Hematopoietic multipotent progenitor cell (in vitro differentiated cells): ENCODE results near the gene SLC16A5. TPM values are rescaled to one million over a fixed set of nuclear protein-coding genes. Genes with fewer than 3 reads are reported as not detected.
"Not testable (repeated sequence)": the region's sequence is repeated elsewhere in the genome, so short reads cannot be mapped to it uniquely, and the experiment has no call there.

Experiments used
- DNase-seq, 3 donors: peaks; one replicate each; pipeline ENCODE4 v3.0.0-alpha.2; 2011 to 2015; ENCODE audit warnings: low read depth in 2 of 3, low spot score in 2 of 3
- total RNA-seq: library from RNA; depleted of rRNA; stranded (reverse); fragments of >200 nt; gene quantifications from one replicate; pipeline ENCODE4 v1.2.3, GENCODE V29; 2012

The SLC16A5 gene
- total RNA-seq, 1 donor, result 47.4 TPM

DNA sequence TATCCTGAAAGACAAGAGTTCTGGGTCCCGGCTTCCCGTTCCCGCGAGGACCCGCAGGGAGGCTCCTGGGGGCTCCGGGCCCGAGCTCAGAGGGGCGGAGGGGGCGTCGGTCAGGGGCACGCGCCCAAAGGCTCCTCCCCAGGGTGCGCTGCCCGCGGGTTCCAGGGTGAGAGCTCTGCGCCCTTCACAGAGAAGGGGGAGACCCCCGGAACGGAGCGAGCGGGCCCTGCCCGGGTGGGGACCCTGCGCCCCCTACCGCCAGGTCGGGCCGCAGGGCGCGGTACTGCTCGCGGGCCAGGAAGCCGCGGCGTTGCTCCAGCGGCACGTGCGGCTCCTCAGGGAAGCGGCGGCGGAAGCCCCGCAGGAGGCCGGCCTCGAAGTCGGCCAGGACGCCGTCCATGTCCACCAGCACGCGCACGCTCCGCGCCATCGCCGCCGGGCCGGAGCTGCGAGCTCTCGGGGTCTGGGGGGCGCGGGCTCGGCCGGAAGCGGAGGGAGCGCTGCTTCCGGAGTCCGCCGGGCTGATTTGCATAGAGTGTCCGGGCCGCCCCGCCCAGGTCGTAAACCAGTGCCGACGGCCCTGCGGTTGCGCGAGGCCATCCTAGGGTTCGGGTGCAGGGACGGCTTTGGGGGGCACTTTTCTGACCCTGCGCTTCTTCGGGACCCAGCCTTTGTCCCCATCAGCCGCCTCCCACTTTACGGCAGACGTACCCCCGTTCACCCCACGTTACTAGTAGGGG, 43.7 kb downstream of the SLC16A5 start, which contains the start of gene NT5C:
NT5C (minus strand) TSS at position 465 of the 740 bp plus-strand sequence; CDS start at position 430, 35 bp downstream.
- peak in 2 of 3 donors; percentile 74 to 82 for DNase-seq

DNA sequence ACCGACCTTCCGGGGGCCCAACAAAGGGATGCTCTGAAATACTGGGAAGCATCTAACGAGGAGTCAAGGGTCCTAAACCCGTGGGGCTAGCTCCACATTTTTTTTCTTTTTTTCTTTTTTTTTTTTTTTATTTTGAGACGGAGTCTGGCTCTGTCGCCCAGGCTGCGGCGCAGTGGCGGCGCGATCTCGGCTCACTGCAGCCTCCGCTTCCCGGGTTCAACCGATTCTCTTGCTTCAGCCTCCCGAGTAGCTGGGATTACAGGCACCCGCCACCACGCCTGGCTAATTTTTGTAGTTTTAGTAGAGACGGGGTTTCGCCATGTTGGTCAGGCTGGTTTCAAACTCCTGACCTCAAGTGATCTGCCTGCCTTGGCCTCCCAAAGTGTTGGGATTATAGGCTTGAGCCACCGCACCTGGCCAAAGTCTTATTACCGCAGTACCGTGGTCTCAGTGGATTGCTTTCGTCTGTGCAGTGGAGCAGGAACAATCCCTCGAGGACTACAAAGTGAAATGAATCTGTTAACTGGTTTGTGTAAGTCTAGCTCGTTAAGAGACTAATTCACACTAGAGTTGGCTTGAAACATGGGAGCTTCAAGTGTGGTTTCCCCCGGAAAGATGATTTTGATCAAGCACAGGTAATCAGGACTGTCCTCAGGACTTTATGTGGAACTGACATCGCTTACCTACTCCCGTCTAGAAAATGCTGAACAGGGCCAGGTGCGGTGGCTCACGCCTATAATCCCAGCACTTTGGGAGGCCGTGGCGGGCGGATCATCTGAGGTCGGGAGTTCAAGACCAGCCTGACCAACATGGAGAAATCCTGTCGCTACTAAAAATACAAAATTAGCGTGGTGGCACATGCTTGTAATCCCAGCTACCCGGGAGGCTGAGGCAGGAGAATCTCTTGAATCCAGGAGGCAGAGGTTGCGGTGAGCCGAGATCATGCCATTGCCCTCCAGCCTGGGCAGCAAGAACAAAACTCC, 44.6 kb downstream of the SLC16A5 start:
- DNase-seq, result not testable (repeated sequence)

DNA sequence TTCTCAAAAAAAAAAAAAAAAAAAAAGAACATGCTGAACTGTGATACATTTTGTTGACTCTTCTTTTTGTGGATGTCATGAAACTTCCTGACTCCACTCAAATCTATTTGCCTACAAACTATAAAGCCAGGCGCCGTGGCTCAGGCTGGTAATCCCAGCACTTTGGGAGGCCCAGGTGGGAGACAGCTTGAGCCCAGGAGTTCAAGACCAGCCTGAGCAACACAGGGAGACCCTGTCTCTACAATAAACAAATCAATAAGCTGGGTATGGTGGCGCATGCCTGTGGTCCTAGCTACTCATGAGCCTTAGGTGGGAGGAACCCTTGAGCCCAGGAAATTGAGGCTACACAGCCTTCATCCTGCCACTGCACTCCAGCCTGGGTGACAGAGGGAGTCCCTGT, 45.2 kb downstream of the SLC16A5 start:
- DNase-seq, result no peak

DNA sequence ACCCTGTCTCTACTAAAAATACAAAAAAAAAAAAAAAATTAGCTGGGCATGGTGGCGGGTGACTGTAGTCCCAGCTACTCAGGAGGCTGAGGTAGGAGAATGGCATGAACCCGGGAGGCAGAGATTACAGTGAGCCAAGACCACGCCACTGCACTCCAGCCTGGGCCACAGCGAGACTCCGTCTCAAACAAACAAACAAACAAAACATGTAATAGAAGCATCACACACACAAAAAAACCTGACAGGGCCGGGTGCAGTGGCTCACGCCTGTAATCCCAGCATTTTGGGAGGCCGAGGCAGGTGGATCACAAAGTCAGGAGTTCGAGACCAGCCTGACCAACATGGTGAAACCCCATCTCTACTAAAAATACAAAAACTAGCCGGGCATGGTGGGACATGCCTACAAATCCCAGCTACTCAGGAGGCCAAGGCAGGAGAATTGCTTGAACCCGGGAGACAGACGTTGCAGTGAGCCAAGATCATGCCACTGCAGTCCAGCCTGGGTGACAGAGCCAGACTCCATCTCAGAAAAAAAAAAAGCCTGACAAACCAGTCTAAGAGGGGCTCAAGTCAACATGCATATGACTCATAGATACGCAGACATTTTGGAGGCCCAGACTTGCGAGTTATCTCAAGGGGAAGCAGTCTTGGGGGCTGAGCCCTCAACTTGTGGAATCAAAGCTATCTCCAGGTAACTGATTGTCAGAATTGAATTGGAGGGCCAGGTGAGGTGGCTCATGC, 46.0 kb downstream of the SLC16A5 start:
- not testable (repeated sequence) for DNase-seq

DNA sequence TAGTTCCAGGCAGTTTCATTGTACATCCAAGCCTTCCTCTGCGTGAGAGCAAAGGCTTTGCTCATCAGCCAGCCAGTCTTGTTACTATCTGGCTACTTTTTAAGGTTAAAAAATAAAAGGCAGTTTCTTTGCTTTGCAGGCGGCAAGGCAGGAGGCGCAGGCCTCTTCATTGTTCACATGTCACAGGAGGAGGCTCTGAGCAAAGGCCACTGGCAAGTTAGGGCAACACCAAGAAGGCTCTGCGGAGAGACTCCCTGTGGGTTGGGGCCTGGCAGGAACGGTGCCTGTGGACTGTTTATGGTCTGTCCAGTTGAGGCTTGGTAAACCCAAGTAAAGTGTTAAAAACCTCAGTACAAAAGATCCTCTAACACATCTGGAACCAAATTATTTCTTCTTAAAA, 47.7 kb downstream of the SLC16A5 start:
- DNase-seq, result no peak

DNA sequence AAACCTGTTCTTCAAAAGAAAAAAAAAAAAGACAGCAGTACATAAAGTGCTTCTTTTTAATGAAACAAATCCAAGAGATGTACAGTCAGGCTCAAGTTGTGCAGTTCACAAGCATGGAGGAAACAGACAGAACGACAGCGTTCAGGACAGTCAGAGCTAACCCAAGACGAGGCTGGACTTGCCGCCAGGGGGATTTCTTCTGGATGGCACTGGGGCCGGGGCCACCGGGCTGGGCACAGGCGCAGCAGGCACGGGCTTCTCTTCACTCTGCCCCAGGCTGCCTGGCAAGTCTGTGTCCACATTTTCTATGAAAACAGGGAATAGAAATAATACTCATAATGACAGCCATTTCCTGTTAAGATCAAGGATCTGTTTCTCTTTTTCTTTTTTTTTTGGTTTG, 48.2 kb downstream of the SLC16A5 start:
- no peak for DNase-seq

DNA sequence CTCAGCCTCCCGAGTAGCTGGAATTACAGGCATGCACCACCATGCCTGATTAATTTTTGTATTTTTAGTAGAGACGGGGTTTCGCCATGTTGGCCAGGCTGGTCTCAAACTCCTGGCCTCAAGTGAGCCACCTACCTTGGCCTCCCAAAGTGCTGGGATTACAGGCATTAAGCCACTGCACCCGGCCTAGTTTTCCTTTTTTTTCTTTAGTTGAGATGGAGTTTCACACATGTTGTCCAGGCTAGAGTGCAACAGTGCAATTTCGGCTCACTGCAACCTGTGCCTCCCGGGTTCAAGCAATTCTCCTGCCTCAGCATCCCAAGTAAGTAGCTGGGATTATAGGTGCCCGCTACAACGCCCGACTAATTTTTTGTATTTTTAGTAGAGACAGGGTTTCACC, 50.0 kb downstream of the SLC16A5 start:
- not testable (repeated sequence) for DNase-seq

DNA sequence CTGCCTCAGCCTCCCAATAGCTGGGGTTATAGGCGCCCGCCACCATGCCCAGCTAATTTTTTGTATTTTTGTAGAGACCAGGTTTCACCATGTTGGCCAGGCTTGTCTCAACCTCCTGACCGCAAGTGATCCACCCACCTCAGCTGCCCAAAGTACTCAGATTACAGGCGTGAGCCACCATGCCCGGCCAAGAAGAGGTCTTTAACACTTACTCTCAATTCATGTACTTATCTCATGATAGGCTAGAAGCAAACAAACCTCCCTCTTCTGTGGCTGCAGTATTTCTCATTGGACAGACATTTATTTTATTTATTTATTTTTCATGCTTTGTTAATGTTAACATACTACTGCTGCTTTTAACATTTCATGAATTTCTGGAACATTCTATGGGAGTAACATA, 50.8 kb downstream of the SLC16A5 start:
- DNase-seq, result no peak

DNA sequence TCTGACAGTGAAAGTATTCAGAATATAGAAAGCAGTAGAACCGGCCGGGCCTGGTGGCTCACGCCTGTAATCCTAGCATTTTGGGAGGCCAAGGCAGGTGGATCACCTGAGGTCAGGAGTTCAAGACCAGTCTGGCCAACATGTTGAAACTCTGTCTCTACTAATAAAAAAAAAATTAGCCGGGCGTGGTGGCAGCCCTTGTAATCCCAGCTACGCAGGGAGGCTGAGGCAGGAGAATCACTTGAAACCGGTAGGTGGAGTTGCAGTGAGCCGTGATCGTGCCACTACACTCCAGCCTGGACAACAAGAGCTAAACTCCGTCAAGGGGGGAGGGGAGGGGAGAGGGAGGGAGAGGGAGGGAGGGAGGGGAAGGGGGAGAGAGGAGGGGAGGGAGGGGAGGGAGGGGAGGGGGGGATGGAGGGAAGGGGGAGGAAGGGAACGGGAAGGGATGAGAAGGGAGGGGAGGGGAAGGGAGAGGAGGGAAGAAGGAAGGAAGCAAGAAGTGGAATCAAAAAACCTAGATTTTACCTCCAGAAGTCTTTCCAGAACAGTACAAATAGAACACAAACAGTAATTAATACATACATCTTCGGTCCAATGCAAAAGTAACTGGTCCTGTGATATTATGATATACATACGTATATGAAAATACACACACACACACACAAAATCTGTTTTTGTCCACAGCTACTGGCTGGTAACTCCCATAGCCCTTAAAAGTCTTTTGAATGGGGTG, 54.6 kb downstream of the SLC16A5 start:
- DNase-seq, result no peak

DNA sequence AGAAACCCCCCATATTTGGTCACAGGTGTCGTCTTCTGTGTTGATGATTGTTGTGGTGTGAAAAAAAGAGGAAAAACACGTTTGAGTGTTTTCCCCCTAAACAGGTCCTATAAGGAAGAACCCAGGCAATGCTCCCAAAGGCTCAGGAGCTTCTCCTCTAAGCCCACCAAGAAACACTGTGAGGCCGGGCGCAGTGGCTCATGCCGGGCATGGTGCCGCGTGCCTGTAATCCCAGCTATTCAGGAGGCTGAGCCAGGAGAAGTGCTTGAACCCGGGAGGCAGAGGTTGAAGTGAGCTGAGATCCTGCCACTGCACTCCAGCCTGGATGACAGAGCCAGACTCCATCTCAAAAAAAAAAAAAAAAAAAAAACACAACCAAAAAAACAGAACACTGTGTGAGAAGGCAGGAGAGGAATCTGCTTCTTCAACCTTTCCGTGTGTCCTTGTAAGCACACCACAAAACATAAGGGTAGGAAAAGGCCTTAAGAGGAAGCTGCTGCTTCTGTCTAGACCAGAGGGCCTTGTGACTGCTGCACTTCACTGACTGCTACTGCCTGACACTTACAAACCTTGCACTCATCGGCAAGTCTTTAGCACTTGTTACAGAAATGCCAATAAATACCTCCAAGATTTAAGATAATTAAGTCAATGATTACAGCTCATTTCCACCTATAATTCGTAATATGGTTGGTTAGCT, 57.2 kb downstream of the SLC16A5 start:
- no peak for DNase-seq

DNA sequence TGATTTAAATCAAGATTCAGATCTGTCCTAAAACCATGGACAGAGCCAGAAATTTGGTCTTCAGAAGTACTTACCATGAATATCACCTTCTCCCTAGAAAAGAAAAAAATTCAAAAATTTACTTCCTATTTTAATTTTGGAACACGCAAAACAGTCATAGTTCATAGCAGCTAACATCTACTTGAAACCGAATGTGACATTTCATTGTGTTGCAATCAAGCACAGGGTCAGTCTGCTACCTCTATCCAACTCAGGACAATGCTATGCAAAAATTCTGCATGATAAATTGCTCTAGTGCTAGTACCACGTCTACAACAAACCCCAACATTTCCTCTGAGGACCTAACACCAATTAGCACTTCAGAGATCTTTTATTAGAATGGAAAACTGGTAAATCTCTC, 58.8 kb downstream of the SLC16A5 start:
- no peak for DNase-seq

DNA sequence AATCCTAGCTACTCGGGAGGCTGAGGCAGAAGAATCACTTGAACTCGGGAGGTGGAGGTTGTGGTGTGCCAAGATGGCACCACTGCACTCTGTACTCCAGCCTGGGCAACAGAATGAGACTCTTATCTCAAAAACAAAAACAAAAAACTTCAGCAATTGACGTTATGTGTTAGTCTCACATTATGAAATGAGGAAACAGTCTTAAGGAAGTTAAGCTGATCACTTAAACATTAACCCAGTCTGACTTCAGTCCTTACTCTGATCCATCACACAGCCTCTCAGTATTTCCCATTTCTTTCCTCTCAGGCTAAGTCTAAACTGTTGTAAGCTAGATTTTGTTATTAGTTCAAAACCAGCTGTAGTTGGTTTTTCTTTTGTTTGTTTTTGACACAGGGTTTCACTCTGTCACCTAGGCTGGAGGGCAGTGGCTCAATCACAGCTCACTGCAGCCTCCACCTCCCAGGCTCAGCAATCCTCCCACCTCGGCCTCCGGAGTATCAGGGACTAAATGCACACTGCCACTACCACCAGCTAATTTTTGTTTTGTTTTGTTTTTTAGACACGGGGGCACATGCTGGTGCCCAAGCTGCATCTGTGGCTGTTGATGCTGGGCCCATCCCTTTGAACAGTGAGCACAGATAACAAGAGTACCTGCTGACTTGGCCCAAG, 60.3 kb downstream of the SLC16A5 start:
- DNase-seq, result no peak

DNA sequence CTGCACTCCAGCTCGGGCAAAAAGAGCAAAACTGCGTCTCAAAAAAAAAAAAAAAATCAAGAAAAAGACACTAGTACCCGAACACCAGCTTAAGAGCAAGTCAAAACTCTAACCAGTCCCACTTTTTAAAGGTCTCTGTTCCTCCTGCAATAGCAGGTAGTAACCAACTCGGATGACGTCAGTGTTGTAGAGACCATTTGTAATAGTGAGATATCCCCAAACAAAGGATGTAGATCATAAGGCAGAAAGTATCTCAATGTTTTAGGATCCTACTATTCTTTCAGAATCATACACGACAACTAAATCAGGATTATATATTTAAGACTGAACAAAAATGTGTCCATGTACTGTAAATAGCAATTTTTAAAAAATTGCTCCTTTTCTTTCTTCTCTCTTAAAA, 64.2 kb downstream of the SLC16A5 start:
- no peak for DNase-seq

DNA sequence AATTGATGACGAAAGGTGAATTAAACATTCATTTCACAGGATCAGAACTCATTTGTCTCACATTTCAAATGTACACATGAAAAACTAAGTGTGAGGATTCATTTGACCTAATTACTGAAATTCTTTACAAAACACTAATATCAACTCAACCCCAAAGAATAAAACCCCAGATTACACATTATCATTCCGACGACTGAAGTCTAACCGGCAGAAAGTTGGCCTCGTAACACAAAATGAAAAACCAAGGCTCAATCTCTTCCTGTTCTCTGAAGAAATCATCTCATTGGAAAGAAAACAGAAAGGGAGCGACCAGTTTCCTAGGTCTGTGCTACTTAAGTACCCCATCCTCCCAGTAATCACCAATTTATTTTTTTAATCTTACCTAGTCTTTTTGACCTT, 64.8 kb downstream of the SLC16A5 start:
- no peak for DNase-seq

DNA sequence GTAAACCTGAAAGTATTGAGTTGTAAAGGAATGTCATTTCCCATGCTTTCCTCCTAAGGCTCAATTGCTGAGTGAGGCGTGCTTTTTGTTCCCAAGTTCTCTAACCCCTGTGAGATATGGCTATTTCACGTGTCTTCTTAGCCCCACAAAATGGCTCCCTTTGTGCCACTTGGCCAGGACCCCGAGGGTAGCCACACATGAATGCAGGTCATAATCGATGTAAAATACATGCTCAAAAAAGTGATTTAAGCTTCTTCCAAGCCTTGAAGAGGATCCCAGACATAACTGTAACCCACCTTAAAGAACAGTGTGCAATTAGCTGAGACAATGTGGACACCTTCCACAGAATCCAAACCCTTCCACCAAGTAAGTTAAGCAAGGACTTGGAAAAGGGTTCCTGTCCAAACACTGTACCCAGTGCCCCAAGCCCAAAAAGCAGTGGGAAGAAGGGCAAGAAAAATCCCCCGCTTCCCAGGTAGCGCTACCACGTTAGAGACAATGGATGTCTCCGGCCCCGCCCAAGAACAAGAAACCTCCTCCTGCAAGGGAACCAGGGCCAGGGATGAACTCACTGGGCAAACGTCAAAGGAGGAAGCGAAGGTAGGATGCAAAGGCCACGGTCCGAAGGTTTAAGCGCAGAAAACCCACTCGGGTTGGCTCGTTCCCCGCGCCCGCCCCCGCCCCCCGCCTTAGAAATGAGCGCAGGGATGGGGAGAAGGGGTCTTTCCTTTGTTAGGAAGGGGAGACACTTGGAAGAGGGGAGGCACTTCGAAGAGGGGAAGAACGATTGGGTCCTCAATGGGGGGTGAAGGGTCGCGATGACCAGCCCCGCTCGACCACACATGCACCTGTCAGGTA, 65.4 kb downstream of the SLC16A5 start:
- DNase-seq, result no peak

DNA sequence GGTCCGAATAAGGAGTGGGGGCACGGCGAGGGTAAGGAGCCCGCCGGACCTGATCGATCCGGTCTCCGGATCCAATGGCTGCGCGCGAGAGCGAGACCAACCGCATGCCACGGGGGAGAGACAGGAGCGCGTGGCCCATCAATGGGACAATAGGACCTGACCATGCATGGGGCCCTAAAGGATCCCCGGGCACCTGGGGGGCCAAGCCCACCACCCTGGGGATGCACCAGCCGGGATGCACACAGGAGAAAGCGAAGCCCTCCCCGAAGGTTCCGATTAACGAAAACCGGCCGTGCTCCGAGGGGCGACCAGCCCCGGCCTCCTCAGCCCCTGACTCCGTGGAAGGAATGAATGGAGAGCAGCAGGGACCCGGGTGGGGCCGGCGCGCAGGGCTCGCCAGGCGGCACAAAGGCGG, 66.0 kb downstream of the SLC16A5 start:
- no peak for DNase-seq

DNA sequence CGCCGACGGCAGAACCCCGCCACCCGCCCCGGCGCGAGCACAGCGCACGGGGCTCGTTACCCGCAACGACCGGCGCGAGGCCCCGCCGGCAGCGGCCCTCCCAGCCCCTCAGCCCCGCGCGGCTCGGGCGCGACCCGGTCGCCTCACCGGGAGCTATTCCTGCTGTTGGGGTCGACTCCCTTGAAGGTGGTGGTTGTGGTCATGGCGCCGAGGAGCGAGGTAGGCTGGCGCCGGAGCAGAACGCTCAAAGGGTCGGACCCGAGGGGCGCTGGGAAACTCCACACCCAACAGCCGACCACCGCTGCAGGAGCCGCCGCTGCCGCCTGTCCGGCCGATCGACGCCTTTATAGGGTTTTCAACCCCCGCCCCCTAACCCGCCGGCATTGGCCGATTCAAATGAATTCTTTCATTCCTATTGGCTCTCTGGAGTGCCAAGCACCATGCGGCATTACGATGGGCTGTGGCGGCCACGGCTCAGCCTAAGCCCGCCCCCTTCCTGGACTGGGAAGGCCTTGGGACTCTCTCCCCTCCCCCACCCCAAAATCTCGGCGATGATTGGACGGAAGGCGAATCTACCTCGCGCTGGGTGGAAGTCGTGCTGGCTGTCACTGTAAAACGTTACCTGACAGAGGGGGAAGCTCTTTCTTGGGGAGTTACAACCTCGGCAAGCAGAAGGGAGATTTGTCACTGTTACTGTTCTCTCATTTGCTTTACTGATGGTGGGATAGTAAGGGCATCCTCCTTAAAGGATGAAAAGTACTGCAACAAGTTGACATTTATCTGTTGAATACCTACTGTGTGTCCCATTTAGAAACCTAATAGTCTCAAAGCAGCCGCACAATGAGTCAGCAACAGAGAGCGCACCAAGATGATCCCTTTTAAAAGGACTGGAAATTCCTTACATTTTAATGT, 66.7 kb downstream of the SLC16A5 start, which contains the start of gene JPT1:
JPT1 (minus strand) TSS at position 318 of the 912 bp plus-strand sequence; CDS start at position 203, 115 bp downstream.
- DNase-seq, result peak; percentile 91 to 99 (median 98)
